ENCODE measurements around the gene ELAVL2.

- no peak for TF ChIP-seq POLR2AphosphoS5 (IDR thresholded peaks at IDR 0.05)
- TF ChIP-seq, protein P1, sequence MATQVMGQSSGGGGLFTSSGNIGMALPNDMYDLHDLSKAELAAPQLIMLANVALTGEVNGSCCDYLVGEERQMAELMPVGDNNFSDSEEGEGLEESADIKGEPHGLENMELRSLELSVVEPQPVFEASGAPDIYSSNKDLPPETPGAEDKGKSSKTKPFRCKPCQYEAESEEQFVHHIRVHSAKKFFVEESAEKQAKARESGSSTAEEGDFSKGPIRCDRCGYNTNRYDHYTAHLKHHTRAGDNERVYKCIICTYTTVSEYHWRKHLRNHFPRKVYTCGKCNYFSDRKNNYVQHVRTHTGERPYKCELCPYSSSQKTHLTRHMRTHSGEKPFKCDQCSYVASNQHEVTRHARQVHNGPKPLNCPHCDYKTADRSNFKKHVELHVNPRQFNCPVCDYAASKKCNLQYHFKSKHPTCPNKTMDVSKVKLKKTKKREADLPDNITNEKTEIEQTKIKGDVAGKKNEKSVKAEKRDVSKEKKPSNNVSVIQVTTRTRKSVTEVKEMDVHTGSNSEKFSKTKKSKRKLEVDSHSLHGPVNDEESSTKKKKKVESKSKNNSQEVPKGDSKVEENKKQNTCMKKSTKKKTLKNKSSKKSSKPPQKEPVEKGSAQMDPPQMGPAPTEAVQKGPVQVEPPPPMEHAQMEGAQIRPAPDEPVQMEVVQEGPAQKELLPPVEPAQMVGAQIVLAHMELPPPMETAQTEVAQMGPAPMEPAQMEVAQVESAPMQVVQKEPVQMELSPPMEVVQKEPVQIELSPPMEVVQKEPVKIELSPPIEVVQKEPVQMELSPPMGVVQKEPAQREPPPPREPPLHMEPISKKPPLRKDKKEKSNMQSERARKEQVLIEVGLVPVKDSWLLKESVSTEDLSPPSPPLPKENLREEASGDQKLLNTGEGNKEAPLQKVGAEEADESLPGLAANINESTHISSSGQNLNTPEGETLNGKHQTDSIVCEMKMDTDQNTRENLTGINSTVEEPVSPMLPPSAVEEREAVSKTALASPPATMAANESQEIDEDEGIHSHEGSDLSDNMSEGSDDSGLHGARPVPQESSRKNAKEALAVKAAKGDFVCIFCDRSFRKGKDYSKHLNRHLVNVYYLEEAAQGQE (IDR thresholded peaks at IDR 0.05; ENCODE audit: borderline replicate concordance), result no peak
- TF ChIP-seq CTCF (IDR thresholded peaks at IDR 0.05; ENCODE audit: poor library complexity, severe bottlenecking), result no peak
- no peak for TF ChIP-seq TAF1 (IDR thresholded peaks at IDR 0.05; ENCODE audit: low read depth)
Observed at GRCh38 chr9:23730364-23730763, 95.7 kb downstream of the ELAVL2 start.
